NT2/D1 (cell line): Measurements from ENCODE around the gene HERC4.

ENCODE experiments used
- DNase-seq: peaks from one replicate; pipeline ENCODE4 v3.0.0-alpha.2; 2011; ENCODE audit warnings: low read depth, low spot score
- H3K27me3 ChIP-seq: 2 replicates; pipeline ENCODE4 v1.6.0; 2011; ENCODE audit warnings: mild to moderate bottlenecking; ENCODE audit not compliant: insufficient read length, insufficient read depth
- H3K36me3 ChIP-seq: 2 replicates; pipeline ENCODE4 v1.6.1; 2011; ENCODE audit warnings: mild to moderate bottlenecking, low read length, mixed read lengths; ENCODE audit not compliant: insufficient read depth, insufficient read length
- H3K4me1 ChIP-seq: 2 replicates; pipeline ENCODE4 v1.5.1; 2011; ENCODE audit not compliant: insufficient read depth, insufficient read length
- H3K4me3 ChIP-seq: 2 replicates; pipeline ENCODE4 v1.5.1; 2011; ENCODE audit warnings: low read depth; ENCODE audit not compliant: insufficient read length
- H3K9ac ChIP-seq: 2 replicates; pipeline ENCODE4 v1.6.0; 2011; ENCODE audit warnings: low read depth; ENCODE audit not compliant: insufficient read length
- H3K9me3 ChIP-seq: 2 replicates; pipeline ENCODE4 v1.5.1; 2011; ENCODE audit warnings: mild to moderate bottlenecking, low read length; ENCODE audit not compliant: insufficient read depth
- SUZ12 ChIP-seq: IDR thresholded peaks from 2 replicates; pipeline ENCODE4 v1.6.1; 2011; ENCODE audit not compliant: insufficient read length, insufficient read depth; ENCODE audit errors: extremely low read depth
- YY1 ChIP-seq: IDR thresholded peaks from 2 replicates; pipeline ENCODE4 v1.6.1; 2011; ENCODE audit not compliant: insufficient read length, insufficient read depth
- ZNF274 ChIP-seq: IDR thresholded peaks from 2 replicates; pipeline ENCODE4 v1.6.1; 2011; ENCODE audit warnings: mild to moderate bottlenecking, low read depth, low read length

The HERC4 gene

GRCh38 chr10:68110027-68110426 lies 34.9 kb upstream of the HERC4 start:
- no peak overlapping the region for H3K4me3 ChIP-seq
- H3K9ac ChIP-seq, result no peak overlapping the region
- H3K9me3 ChIP-seq, result no peaks in the 10 kb centered on the region
- no peaks in the 10 kb centered on the region for H3K4me1 ChIP-seq
- H3K27me3 ChIP-seq, result no peaks in the 10 kb centered on the region
- DNase-seq, result no peak
- no peak for TF ChIP-seq YY1
- TF ChIP-seq ZNF274, result no peak
- no peaks in the 10 kb centered on the region for H3K36me3 ChIP-seq

GRCh38 chr10:68109331-68109730 lies 34.2 kb upstream of the HERC4 start, which contains the start of gene MYPN:
Gene MYPN, plus strand, starts transcription at chr10:68109488. Its CDS starts 11,951 bp downstream, at chr10:68121439.
- TF ChIP-seq SUZ12 (no peak), YY1 (no peak), ZNF274 (no peak)
- Histone ChIP-seq H3K4me1 (no peaks in the 10 kb centered on the region), H3K9me3 (no peaks in the 10 kb centered on the region), H3K9ac (no peak within 1 kb of the TSS), H3K27me3 (no peaks in the 10 kb centered on the region), H3K36me3 (no peaks in the 10 kb centered on the region), H3K4me3 (no peak within 1 kb of the TSS)
- no peak for DNase-seq

- TF ChIP-seq SUZ12 (no peak), ZNF274 (no peak), YY1 (no peak)
- H3K4me3 ChIP-seq, result no peak overlapping the region
- no peak for DNase-seq
- no peaks in the 10 kb centered on the region for H3K9me3 ChIP-seq
- H3K27me3 ChIP-seq, result no peaks in the 10 kb centered on the region
- no peak overlapping the region for H3K9ac ChIP-seq
- no peaks in the 10 kb centered on the region for H3K36me3 ChIP-seq
- no peaks in the 10 kb centered on the region for H3K4me1 ChIP-seq
These were observed 33.6 kb upstream of the HERC4 start for GRCh38 chr10:68108653-68109052.

- Histone ChIP-seq H3K4me3 (no peak overlapping the region), H3K9ac (no peak overlapping the region), H3K4me1 (no peaks in the 10 kb centered on the region), H3K27me3 (no peaks in the 10 kb centered on the region), H3K36me3 (no peaks in the 10 kb centered on the region), H3K9me3 (no peaks in the 10 kb centered on the region)
- DNase-seq, result no peak
- TF ChIP-seq SUZ12 (no peak), YY1 (no peak), ZNF274 (no peak)
These were observed 33.0 kb upstream of the HERC4 start for GRCh38 chr10:68108051-68108450.

- Histone ChIP-seq H3K27me3 (no peaks in the 10 kb centered on the region), H3K4me1 (no peaks in the 10 kb centered on the region), H3K9ac (no peak overlapping the region), H3K36me3 (no peaks in the 10 kb centered on the region), H3K9me3 (no peaks in the 10 kb centered on the region), H3K4me3 (no peak overlapping the region)
- TF ChIP-seq YY1, result no peak
- no peak for TF ChIP-seq SUZ12
- TF ChIP-seq ZNF274, result no peak
- DNase-seq, result no peak
These were observed 32.6 kb upstream of the HERC4 start for GRCh38 chr10:68107651-68108050.

- DNase-seq, result no peak
- H3K27me3 ChIP-seq, result no peaks in the 10 kb centered on the region
- no peaks in the 10 kb centered on the region for H3K9me3 ChIP-seq
- no peaks in the 10 kb centered on the region for H3K36me3 ChIP-seq
- H3K9ac ChIP-seq, result no peak overlapping the region
- TF ChIP-seq ZNF274 (no peak), SUZ12 (no peak), YY1 (no peak)
- H3K4me1 ChIP-seq, result no peaks in the 10 kb centered on the region
- H3K4me3 ChIP-seq, result no peak overlapping the region
These were observed 31.6 kb upstream of the HERC4 start for GRCh38 chr10:68106656-68107055.

GRCh38 chr10:68105820-68106219 lies 30.7 kb upstream of the HERC4 start:
- Histone ChIP-seq H3K27me3 (no peaks in the 10 kb centered on the region), H3K9me3 (no peaks in the 10 kb centered on the region), H3K4me1 (no peaks in the 10 kb centered on the region), H3K4me3 (no peak overlapping the region), H3K9ac (no peak overlapping the region), H3K36me3 (no peaks in the 10 kb centered on the region)
- no peak for DNase-seq
- TF ChIP-seq YY1 (no peak), ZNF274 (no peak), SUZ12 (no peak)

GRCh38 chr10:68103901-68104300 lies 28.8 kb upstream of the HERC4 start:
- TF ChIP-seq YY1, result no peak
- no peak for TF ChIP-seq SUZ12
- TF ChIP-seq ZNF274, result no peak
- Histone ChIP-seq H3K27me3 (no peaks in the 10 kb centered on the region), H3K9me3 (no peaks in the 10 kb centered on the region), H3K4me1 (no peaks in the 10 kb centered on the region), H3K4me3 (no peak overlapping the region), H3K9ac (no peak overlapping the region), H3K36me3 (no peaks in the 10 kb centered on the region)
- no peak for DNase-seq
